Measurements from ENCODE around the gene PNLIPRP3. TPM values are rescaled to one million over a fixed set of nuclear protein-coding genes. Genes with fewer than 3 reads are reported as not detected.
A peak's percentile ranks its signal among the peaks of the same experiment; 100 is the strongest.
"Not testable (repeated sequence)": the region's sequence is repeated elsewhere in the genome, so short reads cannot be mapped to it uniquely, and the experiment has no call there.

PNLIPRP3 gene
- not detected in 2 replicates for total RNA-seq

DNA sequence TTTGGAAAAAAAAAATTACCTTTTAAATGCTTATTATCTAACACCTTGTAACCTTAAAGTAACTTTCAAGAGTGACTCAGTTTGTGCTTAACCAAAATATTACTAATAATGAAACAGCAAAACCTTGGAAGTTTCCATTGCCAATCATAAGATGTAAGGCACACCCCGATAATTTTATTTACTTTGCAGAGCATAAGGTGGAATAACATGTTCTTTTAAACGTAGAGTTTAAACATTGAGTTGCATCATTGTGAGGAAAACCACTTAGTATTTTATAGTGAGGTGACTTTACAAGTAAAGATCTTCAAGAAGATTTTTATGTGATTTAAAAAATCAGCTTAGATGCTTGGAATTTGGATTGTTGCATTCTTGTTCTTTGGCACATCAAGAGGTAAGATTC is at the start of gene PNLIPRP3:
TSS of gene PNLIPRP3 (plus strand) at position 177 of the 400 bp plus-strand sequence. CDS start at position 343, 166 bp downstream.
- DNase-seq (ENCODE audit: low read depth in 2 of 2): no peak

DNA sequence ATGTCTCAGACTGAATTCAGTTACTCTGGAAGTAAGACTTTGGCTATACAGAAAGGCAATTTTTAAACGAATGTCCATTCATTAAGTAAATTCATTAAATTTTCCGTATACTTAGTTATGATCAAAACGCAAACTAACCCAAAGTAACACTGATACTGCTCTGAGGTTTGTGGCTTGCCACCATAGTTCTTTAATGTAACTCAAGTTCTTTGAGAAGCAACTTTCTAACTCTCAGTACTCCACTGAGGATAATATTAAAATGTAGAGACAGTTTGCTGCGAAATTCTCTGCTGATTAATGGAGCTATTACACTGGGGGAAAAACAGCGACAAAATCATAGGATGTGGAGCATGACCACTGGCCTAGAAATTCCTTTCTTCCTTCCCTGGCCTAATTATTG is 45.4 kb upstream of the PNLIPRP3 start:
- DNase-seq (ENCODE audit: low read depth in 2 of 2): no peak

DNA sequence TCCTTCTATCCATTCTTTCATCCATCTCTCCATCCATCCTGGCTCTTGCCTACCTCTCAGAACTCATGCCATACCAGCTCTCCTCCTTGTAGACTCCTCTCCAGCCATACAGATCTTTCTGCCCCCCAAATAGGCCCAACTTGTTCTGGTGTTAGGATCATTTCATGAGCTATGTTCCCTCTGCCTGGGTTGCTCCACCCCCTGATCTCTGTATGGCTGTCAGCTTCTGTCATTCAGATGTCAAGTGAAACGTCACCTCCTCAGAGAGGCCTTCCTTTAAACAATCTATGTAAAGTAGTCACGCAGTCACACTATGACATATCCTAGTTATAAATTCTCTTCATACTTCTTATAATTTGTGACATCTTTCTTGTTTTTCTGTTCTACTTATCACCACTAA is 42.3 kb upstream of the PNLIPRP3 start:
- DNase-seq (ENCODE audit: low read depth in 2 of 2): no peak

DNA sequence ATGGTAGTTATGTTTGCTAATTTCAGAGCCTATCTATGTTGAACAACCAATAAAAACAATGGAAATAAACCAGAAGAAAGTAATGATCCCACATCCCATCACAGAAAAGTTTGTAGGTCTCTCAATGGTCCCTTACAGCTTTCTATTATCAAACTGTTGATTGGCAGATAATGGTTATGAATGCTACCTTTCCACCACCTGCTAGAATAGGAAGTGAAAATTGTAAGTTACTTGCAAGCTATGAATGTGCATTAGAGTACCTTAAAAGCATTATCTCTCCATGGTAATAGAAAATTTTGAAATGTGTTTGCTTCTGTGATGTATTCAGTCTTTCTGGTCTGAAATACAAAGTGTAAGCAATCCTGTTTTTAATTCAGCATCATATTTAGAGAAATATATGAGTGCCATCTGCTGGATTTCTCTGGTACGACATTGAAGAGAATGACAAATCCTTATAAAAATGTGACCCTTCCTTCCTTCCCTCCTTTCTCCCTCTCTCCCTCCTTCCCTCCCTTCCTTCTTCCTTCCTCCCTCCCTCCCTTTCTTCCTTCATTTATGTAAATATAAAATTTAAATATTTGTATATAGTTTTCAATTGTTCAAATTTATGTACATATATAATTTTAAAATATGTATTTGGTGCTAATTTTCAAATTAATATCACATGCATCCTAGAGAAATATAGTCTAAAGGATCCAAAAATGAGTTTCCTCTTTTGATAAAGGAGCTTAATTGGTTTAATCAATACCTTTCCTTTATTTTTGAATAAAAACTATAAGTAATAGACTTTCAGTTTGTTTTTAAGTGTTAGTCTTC is 41.4 kb upstream of the PNLIPRP3 start:
- DNase-seq (ENCODE audit: low read depth in 2 of 2): peak; percentile 32 to 53

DNA sequence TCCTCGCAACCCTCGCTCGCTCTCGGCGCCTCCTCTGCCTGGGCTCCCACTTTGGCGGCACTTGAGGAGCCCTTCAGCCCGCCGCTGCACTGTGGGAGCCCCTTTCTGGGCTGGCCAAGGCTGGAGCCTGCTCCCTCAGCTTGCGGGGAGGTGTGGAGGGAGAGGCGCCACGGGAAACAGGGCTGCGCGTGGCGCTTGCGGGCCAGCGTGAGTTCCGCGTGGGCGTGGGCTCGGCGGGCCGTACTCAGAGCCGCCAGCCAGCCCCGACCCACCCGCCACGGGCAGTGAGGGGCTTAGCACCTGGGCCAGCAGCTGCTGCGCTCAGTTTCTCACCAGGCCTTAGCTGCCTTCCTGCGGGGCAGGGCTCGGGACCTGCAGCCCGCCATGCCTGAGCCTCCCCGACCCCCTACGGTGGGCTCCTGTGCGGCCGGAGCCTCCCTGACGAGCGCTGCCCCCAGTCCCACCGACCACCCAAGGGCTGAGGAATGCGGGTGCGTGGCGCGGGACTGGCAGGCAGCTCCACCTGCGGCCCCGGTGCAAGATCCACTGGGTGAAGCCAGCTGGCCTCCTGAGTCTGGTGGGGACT is 34.3 kb upstream of the PNLIPRP3 start:
- not testable (repeated sequence) for DNase-seq (ENCODE audit: low read depth in 2 of 2)

DNA sequence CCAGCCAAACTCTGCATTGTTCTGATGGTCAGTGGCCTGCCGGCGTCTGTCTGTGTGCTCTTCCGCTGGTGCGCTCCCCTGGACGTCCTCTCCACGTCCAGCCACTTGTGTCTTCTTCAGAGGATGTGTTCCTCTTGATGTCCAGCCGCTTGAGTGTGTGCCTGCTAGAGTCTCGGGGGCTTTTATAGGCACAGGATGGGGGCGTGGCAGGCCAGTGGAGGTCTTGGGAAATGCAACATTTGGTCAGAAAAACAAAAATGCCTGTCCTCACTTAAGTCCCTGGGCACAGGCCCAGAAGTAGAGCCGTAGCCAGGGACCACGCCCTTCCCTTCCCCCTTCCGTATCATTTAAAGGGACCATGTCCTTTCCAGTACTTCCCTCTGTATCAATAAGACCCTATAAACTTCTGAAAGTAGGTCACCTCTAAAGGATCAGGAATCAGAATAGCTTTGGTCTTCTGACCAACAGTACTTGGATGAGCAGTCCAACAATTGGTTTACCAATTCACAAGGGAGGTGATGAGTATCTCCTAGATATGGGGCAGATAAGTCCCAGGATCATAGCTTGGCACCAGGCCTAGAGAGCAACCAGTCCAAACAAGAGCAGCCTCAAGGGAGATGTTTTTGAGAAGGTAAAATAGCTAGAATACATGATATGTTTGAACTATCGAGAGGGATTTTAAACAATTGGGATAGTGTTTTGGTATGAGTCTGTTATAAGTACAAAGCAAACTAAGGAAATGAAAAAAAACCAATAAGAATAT is 32.2 kb upstream of the PNLIPRP3 start:
- DNase-seq (ENCODE audit: low read depth in 2 of 2): no peak

DNA sequence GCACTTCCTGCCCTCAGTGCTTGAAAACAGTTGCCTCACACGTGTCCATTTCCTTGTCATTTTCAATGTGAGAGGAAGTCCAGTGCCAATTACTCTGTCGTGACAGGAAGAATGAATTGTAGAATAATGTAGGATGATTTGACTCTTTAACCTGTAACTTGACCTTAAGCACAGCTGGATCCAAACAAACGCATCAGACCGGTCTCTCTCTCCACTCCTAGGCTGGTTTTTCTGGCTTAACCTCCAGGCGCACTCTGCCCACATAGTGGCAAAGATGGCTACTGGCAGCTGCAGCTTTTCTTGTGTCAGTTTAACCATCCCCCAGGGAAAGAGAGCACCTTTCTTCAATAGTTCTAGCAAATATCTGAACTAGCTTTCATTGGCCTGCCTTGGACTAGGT is 29.4 kb upstream of the PNLIPRP3 start:
- no peak for DNase-seq (ENCODE audit: low read depth in 2 of 2)

DNA sequence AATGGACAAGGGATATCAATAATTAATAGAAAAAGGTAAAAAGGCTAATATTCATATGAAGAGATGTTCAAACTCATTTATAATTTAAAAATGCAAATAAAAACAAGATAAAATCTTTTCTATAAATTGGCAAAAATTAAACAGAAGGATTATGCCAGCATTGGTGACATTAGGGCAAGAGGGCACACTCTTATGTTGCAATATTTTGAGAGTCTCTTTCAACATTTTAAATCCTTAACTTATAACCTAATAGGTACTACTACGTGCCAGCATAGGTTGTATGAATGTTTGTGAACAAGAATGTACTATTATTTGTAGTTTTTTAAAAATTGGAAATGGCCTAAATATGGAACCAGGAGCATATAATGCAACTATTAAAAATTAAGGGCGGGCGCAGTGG is 24.8 kb upstream of the PNLIPRP3 start:
- no peak for DNase-seq (ENCODE audit: low read depth in 2 of 2)

DNA sequence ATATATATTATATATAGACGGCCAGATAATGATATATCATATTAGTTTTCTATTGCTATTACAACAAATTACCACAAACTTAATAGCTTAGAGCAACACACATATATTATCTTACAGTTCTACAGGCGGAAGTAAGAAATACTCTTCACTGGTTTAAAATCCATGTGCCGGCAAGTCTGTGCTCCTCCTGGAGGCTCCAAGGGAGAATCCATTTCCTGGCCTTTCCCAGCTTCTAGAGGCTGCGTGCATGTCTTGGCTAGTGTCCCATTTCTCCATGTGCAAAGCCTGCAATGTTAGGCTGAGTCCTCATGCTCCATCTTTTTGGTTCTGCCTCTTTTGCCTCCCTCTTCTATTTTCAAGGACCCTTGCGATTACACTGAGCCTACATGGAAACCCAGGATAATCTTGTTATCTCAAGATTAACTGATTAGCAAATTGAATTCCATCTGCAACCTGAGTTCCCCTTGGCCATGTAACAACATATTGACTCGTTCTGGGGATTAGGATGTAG is 23.9 kb upstream of the PNLIPRP3 start:
- DNase-seq (ENCODE audit: low read depth in 2 of 2): no peak

DNA sequence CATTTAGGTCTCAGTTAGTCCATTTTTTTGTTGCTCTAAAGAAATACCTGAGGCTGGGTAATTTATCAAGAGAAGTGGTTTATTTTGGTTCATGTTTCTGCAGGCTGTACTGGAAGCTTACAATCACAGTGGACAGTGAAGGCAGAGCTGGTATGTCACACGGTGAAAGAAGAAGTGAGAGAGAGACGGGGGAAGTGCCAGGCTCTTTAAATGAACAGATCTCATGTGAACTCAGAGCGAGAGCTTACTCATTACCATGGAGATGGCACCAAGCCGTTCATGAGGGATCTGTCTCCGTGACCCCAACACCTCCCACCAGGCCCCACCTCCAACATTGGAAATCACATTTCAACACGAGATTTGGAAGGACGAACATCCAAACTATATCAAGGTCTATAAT is 18.9 kb upstream of the PNLIPRP3 start:
- no peak for DNase-seq (ENCODE audit: low read depth in 2 of 2)

DNA sequence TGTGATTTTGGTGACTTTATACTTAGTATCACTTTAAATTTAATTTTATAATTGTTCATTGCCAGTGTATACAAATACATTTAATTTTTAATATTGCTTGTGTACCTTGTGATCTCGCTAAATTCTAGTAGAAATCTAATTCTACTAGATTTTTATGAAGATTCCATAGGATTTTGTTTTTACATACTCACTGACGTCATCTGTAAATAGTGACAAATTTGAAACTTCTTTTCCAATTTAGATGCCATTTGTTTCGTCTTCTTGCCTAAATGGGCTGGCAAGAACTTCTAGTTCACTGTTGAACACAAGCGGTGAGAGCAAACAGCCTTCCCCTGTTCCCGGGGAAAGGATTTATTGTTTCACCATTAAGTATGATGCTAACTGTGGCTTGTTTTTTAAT is 17.3 kb upstream of the PNLIPRP3 start:
- DNase-seq (ENCODE audit: low read depth in 2 of 2): no peak

DNA sequence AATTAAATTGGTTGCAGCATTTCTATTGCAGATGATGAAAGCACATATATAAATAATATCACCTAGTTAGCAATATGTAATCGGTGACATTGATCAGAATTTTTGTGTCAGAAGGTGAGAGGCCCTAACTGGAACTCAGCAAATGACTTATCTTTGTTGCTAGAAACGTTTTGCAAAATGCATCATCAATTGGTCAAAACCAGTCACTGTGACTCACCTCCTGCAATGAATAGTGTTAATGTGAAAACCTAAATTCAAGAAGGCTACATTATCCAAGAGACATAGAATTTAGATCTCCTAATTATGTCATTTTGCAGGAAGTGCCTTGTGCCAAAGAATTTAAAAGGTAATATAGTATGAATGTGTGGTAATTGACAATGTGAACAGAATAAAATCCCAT is 9.8 kb upstream of the PNLIPRP3 start:
- DNase-seq (ENCODE audit: low read depth in 2 of 2): no peak

DNA sequence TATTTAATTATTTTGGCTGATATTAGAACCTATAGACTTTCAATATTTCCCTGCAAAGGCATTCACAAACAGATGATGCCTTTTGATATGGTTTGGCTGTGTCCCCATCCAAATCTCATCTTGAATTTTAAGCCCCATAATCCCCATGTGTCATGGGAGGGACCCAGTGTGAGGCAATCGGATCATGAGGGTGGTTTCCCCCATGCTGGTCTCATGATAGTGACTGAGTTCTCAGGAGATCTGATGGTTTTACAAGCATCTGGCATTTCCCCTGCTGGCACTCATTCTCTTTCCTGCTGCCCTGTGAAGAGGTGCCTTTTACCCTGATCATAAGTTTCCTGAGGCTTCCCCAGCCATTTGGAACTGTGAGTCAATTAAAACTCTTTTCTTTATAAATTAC is 9.3 kb upstream of the PNLIPRP3 start:
- no peak for DNase-seq (ENCODE audit: low read depth in 2 of 2)

DNA sequence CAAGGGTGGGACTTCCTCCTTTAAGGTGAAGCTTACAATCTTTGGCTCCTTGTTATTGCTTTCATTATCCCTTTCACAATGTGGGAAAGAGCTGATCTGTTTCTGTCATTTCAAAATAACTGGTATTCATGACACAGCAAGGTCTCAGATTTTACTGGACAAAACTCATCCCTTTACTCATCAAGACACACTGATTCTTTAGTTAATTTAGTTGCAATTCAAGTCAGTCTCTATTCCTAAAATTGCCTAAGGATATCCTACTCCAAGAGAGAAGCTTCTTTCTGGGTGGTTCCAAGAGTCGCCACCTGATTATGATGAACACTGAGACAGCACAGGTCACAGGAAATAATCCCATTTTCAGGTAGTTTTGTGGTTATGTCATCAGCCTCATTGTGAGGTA is 5.8 kb upstream of the PNLIPRP3 start:
- no peak for DNase-seq (ENCODE audit: low read depth in 2 of 2)

DNA sequence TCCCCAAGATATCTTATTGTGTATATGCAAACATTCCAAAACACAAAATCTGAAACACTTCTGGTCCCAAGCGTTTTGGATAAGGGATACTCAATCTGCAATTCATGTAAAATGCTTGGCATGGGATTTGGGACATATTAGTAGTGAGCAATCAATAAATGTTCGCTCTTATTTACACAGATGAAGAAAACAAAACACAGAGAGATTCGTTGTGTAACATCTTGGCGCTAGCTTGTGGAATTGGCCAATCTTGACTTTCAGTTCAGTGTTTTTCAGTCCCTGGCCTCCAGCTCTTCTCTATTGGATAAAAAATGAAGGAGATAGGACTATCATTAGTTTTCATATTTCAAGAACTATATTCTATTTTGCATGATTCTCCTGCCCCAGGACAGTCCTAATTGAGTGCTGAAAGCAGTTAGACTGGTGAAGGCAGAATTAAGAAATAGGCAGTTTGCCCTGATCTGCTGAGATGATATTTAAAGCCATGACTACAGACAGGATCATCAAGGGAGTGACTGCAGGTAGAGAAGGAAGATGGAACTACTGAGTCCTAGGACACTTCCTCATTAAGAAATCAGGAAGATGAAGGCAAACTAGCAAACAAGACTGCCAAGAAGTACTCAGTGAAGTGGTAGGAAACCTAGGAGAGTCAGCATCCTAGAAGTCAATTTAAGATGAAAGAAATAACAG is 1.8 kb downstream of the PNLIPRP3 start:
- no peak for DNase-seq (ENCODE audit: low read depth in 2 of 2)

DNA sequence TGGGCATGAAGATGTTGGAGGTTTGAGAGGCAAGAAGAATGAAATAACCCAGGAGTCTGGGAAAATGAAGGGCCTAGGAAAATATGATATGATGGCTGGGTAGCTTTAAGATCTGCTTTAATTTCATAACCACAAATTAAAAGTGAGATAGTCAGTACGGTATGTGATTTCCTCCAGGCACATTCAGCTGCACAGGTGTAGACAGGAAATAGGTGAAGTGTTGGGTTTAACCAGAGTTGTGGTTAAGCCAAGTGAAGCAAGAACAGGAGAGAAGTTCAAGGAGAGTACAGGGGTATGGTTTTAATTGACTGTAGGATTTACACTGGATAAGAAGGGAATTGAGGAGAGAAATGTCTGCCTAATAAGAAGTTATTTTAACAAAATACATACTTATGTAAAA is 2.6 kb downstream of the PNLIPRP3 start:
- no peak for DNase-seq (ENCODE audit: low read depth in 2 of 2)

DNA sequence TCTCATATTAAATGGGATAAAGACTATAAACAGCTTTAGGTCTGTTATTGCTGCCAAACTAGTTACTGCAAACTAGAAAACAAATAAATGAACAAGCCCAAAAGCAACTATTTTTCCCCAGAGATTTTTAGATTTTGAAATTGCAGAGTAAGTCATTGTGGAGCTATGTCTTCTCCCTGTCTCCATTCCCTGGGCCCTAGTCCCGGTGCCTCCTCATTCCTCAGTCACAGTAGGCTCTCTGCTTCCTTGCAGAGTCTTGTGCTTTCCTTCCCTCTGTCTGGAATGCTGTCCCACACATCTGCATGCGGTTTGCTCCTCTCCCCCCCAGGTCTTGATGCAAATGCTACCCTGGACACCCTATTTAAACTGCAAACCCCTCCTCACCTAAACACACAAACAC is 4.0 kb downstream of the PNLIPRP3 start:
- no peak for DNase-seq (ENCODE audit: low read depth in 2 of 2)

DNA sequence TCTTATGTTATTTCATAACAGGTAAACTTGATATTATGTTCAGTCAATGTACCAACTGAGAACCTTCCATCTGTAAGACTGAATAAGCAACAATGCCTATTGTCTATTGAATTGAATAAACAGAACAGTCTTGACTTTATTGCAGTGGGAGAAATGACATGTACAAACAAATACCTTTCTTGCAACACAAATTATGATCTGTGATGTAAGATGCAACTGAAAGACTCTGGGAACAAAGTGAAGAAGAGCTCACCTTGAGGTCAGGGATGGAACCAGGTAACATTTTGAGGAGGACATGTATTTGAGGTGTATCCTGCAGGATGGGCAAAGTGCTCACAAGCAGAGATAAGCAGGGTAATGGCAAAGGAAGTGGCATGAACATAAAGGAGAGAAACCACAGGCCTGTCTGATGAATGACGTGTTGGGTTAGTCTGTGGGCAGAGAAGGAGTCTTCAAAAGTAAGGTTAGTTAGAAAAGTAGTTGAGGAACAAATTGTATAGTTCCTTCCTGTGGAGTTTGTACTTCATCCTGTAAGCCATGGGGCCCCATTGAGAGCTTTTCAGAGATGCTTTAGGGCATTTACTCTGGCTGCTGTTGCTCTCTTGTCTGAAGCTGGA is 9.5 kb downstream of the PNLIPRP3 start:
- DNase-seq (ENCODE audit: low read depth in 2 of 2): no peak

DNA sequence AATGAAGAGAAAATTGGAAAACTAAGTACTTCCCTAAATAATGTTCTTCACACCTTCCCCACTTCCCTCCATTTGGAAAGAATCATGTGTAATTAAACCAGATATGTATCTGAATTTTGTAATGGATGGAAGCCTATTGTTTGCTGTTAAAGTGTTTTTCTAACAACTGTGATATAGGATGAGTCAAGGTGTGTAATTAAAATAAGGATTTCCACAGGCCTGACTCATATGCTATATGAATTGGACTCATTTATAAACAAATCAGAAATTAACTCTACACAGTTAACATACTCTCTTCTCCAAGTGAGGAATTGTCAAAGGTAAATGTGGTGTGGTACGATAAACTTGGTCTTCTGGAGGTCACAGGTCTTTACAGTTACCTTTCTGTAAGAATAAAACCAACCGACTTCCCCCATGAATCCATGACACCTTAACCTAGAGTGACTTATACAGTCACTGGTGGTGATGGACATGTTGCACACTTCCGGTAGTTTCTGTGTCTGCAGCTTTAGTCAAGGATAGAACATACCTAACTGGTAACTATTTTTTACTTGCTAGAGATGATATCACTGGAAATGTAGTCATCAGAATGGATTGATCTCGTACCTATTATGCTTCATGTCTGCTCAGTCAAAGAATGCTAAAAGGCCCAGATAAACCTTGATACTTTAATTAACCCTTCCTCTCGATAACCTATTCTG is 12.8 kb downstream of the PNLIPRP3 start:
- no peak for DNase-seq (ENCODE audit: low read depth in 2 of 2)

DNA sequence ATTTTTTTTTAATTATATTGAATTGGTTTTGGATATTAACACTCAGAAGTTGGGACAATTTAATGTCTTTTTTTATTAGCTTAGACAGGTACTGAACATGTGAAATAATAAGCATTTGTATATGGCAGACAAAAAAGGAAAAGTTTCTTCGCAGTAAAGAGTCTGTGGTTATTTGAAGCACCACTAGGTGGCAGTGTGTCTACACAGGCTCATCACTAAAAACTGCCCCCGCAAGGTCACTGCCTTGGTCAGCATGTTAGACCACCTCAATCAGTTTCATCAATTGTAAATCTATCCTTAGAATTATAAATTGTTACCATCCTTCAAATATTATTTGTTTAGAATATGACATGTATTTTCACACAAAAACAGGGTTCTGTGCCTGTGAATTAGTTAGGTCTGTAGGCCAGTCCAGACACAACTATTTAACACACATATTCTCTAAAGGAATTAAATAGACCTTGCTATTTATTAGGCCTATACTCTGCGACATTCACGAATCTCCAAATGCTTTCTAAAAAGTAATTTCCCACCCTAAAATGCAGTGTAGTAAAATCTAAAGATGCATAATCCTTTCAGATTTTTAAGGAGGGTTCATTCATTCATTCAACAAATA is 17.0 kb downstream of the PNLIPRP3 start:
- DNase-seq (ENCODE audit: low read depth in 2 of 2): peak; percentile 35 to 70
